HG03064 (cell line): Measurements from ENCODE around the gene WHRN.

Experiments
- ATAC-seq: cut with Tn5 transposase; IDR thresholded peaks from one replicate; pipeline ENCODE4 v1.9.1; 2021; ENCODE audit warnings: low read depth; ENCODE audit not compliant: unreplicated experiment

WHRN gene

GRCh38 chr9:114515528-114515927, 10.3 kb upstream of the WHRN start:
- ATAC-seq, result no peak

GRCh38 chr9:114513959-114514267, 8.6 kb upstream of the WHRN start:
- no peak for ATAC-seq

- ATAC-seq, result no peak
Observed at GRCh38 chr9:114513055-114513958, 8.0 kb upstream of the WHRN start.

- ATAC-seq, result no peak
Observed at GRCh38 chr9:114511978-114512874, 7.0 kb upstream of the WHRN start.

GRCh38 chr9:114507726-114508125, 2.5 kb upstream of the WHRN start:
- no peak for ATAC-seq

GRCh38 chr9:114506082-114506390, 763 bp upstream of the WHRN start:
- ATAC-seq, result no peak

- ATAC-seq, result no peak
Observed at GRCh38 chr9:114504341-114505186, 709 bp downstream of the WHRN start.

- no peak for ATAC-seq
Observed at GRCh38 chr9:114503522-114504340, 1.5 kb downstream of the WHRN start.

GRCh38 chr9:114503009-114503408, 2.3 kb downstream of the WHRN start:
- ATAC-seq, result no peak

- no peak for ATAC-seq
Observed at GRCh38 chr9:114501796-114502682, 3.2 kb downstream of the WHRN start.

GRCh38 chr9:114500697-114501292, 4.5 kb downstream of the WHRN start:
- no peak for ATAC-seq

GRCh38 chr9:114499941-114500696, 5.2 kb downstream of the WHRN start:
- no peak for ATAC-seq

GRCh38 chr9:114499528-114499927, 5.7 kb downstream of the WHRN start:
- ATAC-seq, result no peak

GRCh38 chr9:114497727-114498382, 7.4 kb downstream of the WHRN start:
- ATAC-seq, result no peak

- ATAC-seq, result no peak
Observed at GRCh38 chr9:114497236-114497635, 8.0 kb downstream of the WHRN start.

- no peak for ATAC-seq
Observed at GRCh38 chr9:114496011-114496410, 9.3 kb downstream of the WHRN start.

GRCh38 chr9:114494776-114495569, 10.3 kb downstream of the WHRN start:
- no peak for ATAC-seq
